Measurements from ENCODE around the gene CRNKL1.

DNA sequence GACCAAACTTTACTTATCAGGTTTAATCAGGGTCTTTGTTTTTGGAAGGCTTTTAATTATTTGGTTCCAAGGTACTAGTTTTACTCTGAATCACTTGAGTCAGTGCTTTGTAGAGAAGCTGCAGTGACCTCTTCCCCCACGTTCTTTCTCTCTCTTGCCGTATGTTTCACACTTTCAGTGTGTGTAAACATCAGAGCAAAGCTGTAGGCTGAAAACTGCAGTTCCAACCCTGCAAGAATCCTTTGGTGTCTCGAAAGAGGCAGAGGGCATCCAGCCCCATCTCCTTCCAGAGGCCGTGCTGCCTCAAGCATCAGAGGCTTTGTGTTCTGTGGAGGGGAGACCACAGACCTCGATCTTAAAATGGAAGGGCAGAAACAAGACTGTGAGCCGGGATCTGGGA, 42.1 kb upstream of the CRNKL1 start:
- TF ChIP-seq, protein P1, sequence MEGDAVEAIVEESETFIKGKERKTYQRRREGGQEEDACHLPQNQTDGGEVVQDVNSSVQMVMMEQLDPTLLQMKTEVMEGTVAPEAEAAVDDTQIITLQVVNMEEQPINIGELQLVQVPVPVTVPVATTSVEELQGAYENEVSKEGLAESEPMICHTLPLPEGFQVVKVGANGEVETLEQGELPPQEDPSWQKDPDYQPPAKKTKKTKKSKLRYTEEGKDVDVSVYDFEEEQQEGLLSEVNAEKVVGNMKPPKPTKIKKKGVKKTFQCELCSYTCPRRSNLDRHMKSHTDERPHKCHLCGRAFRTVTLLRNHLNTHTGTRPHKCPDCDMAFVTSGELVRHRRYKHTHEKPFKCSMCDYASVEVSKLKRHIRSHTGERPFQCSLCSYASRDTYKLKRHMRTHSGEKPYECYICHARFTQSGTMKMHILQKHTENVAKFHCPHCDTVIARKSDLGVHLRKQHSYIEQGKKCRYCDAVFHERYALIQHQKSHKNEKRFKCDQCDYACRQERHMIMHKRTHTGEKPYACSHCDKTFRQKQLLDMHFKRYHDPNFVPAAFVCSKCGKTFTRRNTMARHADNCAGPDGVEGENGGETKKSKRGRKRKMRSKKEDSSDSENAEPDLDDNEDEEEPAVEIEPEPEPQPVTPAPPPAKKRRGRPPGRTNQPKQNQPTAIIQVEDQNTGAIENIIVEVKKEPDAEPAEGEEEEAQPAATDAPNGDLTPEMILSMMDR (optimal IDR thresholded peaks at IDR 0.05 in 1 of 3, IDR thresholded peaks at IDR 0.05 in 1 of 3, conservative IDR thresholded peaks at IDR 0.05 in 1 of 3; ENCODE audit: extremely low read depth in 1 of 3, insufficient read depth in 2 of 3, low read length in 3 of 3): no peak
- TF ChIP-seq EZH2 (IDR thresholded peaks at IDR 0.05; ENCODE audit: low read length): no peak

Measured in keratinocyte (primary cell).